HEK293 (cell line): ENCODE data around the gene C2orf66.

Experiments used
- CTCF ChIA-PET: fragments of 350-600 bp; formaldehyde crosslinking; extraction: SDS; loops from one replicate; lab custom pipeline; 2021; ENCODE audit warnings: antibody characterized with exemption; lab: Yijun Ruan, JAX
- POLR2A ChIA-PET: fragments of 300-600 bp; formaldehyde crosslinking; extraction: SDS; loops from one replicate; lab custom pipeline; 2020; ENCODE audit warnings: antibody characterized with exemption, inconsistent platforms; lab: Yijun Ruan, JAX
- H3K27ac ChIP-seq: fragments of 200-500 bp; sonication (Bioruptor generic); 2 replicates; pipeline ENCODE4 v1.5.1; 2014; ENCODE audit warnings: low read depth, low read length, control low read depth, inconsistent platforms; ENCODE audit errors: extremely low read depth
- H3K36me3 ChIP-seq, 2 experiments: fragments of 200-500 bp in 1 of 2; sonication (Bioruptor generic) in 1 of 2; 1 replicate in 1 of 2; 2 replicates in 1 of 2; pipeline ENCODE4 v1.5.1; 2014 to 2017; ENCODE audit warnings: inconsistent platforms in 2 of 2, low read length in 2 of 2; ENCODE audit not compliant: control insufficient read depth in 2 of 2, insufficient read depth in 1 of 2
- H3K4me1 ChIP-seq: fragments of 200-500 bp; sonication (Bioruptor generic); 2 replicates; pipeline ENCODE4 v1.5.1; 2014; ENCODE audit warnings: mild to moderate bottlenecking, low read length, inconsistent platforms; ENCODE audit not compliant: control insufficient read depth, insufficient read depth
- H3K4me3 ChIP-seq: 2 replicates; pipeline ENCODE4 v1.5.1; 2011; ENCODE audit warnings: low read depth, mild to moderate bottlenecking, control low read depth, low read length, moderate library complexity
- H3K9me3 ChIP-seq: fragments of 200-500 bp; sonication (Bioruptor generic); 2 replicates; pipeline ENCODE4 v1.5.1; 2014; ENCODE audit warnings: low read depth, low read length, inconsistent platforms; ENCODE audit not compliant: control insufficient read depth, insufficient read depth
- GFI1B ChIP-seq: fragments of 450-650 bp; formaldehyde crosslinking; IDR thresholded peaks from 2 replicates; pipeline ENCODE4 v1.5.1; 2016; ENCODE audit warnings: missing biosample characterization, missing genetic modification characterization
- KLF16 ChIP-seq: fragments of 450-650 bp; formaldehyde crosslinking; IDR thresholded peaks from 2 replicates; pipeline ENCODE4 v1.5.1; 2017; ENCODE audit warnings: missing biosample characterization, missing genetic modification characterization
- KLF7 ChIP-seq: fragments of 450-650 bp; formaldehyde crosslinking; IDR thresholded peaks from 2 replicates; pipeline ENCODE4 v1.5.1; 2016; ENCODE audit warnings: missing biosample characterization, missing genetic modification characterization, borderline replicate concordance
- YY1 ChIP-seq: fragments of 450-650 bp; formaldehyde crosslinking; IDR thresholded peaks from 2 replicates; pipeline ENCODE4 v1.5.1; 2018; ENCODE audit warnings: missing biosample characterization, missing genetic modification characterization
- ZBTB20 ChIP-seq: fragments of 450-650 bp; formaldehyde crosslinking; IDR thresholded peaks from 2 replicates; pipeline ENCODE4 v1.5.1; 2016; ENCODE audit warnings: missing biosample characterization, missing genetic modification characterization
- ZBTB7A ChIP-seq: fragments of 450-650 bp; formaldehyde crosslinking; IDR thresholded peaks from 2 replicates; pipeline ENCODE4 v1.5.1; 2016; ENCODE audit warnings: low read depth, missing biosample characterization, missing genetic modification characterization
- ZNF140 ChIP-seq: fragments of 450-650 bp; formaldehyde crosslinking; IDR thresholded peaks from 2 replicates; pipeline ENCODE4 v1.5.1; 2016; ENCODE audit warnings: missing biosample characterization, missing genetic modification characterization
- ZNF221 ChIP-seq: fragments of 450-650 bp; formaldehyde crosslinking; IDR thresholded peaks from 2 replicates; pipeline ENCODE4 v1.5.1; 2017; ENCODE audit warnings: missing biosample characterization, missing genetic modification characterization, borderline replicate concordance
- ZNF274 ChIP-seq, 2 experiments: fragments of 200-500 bp in 1 of 2; fragments of 450-650 bp in 1 of 2; sonication (Bioruptor generic) in 1 of 2; formaldehyde crosslinking in 1 of 2; IDR thresholded peaks; 2 replicates each; pipeline versions ENCODE4 v1.5.1 to v1.6.1; 2014 to 2016; ENCODE audit warnings: borderline replicate concordance in 1 of 2, inconsistent platforms in 1 of 2, low read length in 1 of 2, missing biosample characterization in 1 of 2, missing genetic modification characterization in 1 of 2
- ZNF335 ChIP-seq: fragments of 450-650 bp; formaldehyde crosslinking; conservative IDR thresholded peaks from 2 replicates; pipeline ENCODE4 v1.5.1; 2016; ENCODE audit warnings: missing biosample characterization, missing genetic modification characterization
- ZNF571 ChIP-seq: fragments of 450-650 bp; formaldehyde crosslinking; IDR thresholded peaks from 2 replicates; pipeline ENCODE4 v1.5.0; 2017; ENCODE audit warnings: missing biosample characterization, missing genetic modification characterization
- ZNF585B ChIP-seq: fragments of 450-650 bp; formaldehyde crosslinking; IDR thresholded peaks from 2 replicates; pipeline ENCODE4 v1.5.1; 2016; ENCODE audit warnings: missing biosample characterization, missing genetic modification characterization
- ZNF596 ChIP-seq: fragments of 450-650 bp; IDR thresholded peaks from 2 replicates; pipeline ENCODE4 v1.5.0; 2018; ENCODE audit warnings: missing biosample characterization, mild to moderate bottlenecking, missing genetic modification characterization, moderate library complexity
- ZNF670 ChIP-seq: fragments of 450-650 bp; formaldehyde crosslinking; IDR thresholded peaks from 2 replicates; pipeline ENCODE4 v1.5.1; 2016; ENCODE audit warnings: missing biosample characterization, missing genetic modification characterization, low read depth
- ZNF792 ChIP-seq: fragments of 450-650 bp; formaldehyde crosslinking; IDR thresholded peaks from 2 replicates; pipeline ENCODE4 v1.5.1; 2016; ENCODE audit warnings: missing biosample characterization, missing genetic modification characterization
- ZNF830 ChIP-seq: fragments of 450-650 bp; IDR thresholded peaks from 2 replicates; pipeline ENCODE4 v1.5.0; 2018; ENCODE audit warnings: missing biosample characterization, missing genetic modification characterization, low read depth, mild to moderate bottlenecking, moderate library complexity
- ZNF837 ChIP-seq: fragments of 450-650 bp; formaldehyde crosslinking; IDR thresholded peaks from 2 replicates; pipeline ENCODE4 v1.5.1; 2016; ENCODE audit warnings: missing biosample characterization, missing genetic modification characterization
- ZNF843 ChIP-seq: fragments of 450-650 bp; formaldehyde crosslinking; IDR thresholded peaks from 2 replicates; pipeline ENCODE4 v1.5.1; 2016; ENCODE audit warnings: missing biosample characterization, missing genetic modification characterization
- TF ChIP-seq, protein P1 (sequence below): fragments of 450-650 bp; formaldehyde crosslinking; conservative IDR thresholded peaks from 2 replicates; pipeline ENCODE4 v1.5.1; 2016; ENCODE audit warnings: low read depth, missing biosample characterization, missing genetic modification characterization
- TF ChIP-seq, protein P2 (sequence below): fragments of 450-650 bp; formaldehyde crosslinking; IDR thresholded peaks from 2 replicates; pipeline ENCODE4 v1.5.1; 2017; ENCODE audit warnings: missing biosample characterization, missing genetic modification characterization
- TF ChIP-seq, protein P3 (sequence below): fragments of 450-650 bp; formaldehyde crosslinking; IDR thresholded peaks from 2 replicates; pipeline ENCODE4 v1.5.1; 2017; ENCODE audit warnings: missing biosample characterization, missing genetic modification characterization

C2orf66 gene

DNA sequence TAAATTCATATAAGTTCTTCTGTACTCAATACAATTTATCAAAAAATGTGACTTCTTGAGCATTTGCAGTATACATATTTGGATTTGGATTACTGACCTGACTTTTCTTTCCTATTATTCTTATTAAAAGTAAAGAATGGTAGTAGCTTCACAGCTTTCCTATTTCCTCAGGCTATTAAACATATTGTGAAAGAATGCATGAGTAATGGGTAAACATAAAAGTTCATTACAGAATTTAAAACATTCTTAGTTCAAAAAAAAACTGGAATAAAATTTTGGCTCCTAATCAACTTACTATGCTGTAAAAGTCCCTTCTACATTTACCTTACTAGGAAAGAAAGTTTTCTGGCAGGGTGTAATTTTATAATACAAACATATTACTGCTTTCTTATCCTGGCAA is 27.3 kb upstream of the C2orf66 start:
- H3K4me1 ChIP-seq, result no peaks in the 10 kb centered on the region
- ChIA-PET CTCF (interaction anchor here (0.7 kb wide), 1 partner anchor 276 kb away, joined by 3 read pairs; no protein-coding TSS in a partner anchor), POLR2A (no interaction called here)
- H3K27ac ChIP-seq, result no peak overlapping the region
- H3K36me3 ChIP-seq, result peaks cover 28 to 44% of the 10 kb centered on the region in 2 experiments
- no peaks in the 10 kb centered on the region for H3K9me3 ChIP-seq
- TF ChIP-seq, protein P1, sequence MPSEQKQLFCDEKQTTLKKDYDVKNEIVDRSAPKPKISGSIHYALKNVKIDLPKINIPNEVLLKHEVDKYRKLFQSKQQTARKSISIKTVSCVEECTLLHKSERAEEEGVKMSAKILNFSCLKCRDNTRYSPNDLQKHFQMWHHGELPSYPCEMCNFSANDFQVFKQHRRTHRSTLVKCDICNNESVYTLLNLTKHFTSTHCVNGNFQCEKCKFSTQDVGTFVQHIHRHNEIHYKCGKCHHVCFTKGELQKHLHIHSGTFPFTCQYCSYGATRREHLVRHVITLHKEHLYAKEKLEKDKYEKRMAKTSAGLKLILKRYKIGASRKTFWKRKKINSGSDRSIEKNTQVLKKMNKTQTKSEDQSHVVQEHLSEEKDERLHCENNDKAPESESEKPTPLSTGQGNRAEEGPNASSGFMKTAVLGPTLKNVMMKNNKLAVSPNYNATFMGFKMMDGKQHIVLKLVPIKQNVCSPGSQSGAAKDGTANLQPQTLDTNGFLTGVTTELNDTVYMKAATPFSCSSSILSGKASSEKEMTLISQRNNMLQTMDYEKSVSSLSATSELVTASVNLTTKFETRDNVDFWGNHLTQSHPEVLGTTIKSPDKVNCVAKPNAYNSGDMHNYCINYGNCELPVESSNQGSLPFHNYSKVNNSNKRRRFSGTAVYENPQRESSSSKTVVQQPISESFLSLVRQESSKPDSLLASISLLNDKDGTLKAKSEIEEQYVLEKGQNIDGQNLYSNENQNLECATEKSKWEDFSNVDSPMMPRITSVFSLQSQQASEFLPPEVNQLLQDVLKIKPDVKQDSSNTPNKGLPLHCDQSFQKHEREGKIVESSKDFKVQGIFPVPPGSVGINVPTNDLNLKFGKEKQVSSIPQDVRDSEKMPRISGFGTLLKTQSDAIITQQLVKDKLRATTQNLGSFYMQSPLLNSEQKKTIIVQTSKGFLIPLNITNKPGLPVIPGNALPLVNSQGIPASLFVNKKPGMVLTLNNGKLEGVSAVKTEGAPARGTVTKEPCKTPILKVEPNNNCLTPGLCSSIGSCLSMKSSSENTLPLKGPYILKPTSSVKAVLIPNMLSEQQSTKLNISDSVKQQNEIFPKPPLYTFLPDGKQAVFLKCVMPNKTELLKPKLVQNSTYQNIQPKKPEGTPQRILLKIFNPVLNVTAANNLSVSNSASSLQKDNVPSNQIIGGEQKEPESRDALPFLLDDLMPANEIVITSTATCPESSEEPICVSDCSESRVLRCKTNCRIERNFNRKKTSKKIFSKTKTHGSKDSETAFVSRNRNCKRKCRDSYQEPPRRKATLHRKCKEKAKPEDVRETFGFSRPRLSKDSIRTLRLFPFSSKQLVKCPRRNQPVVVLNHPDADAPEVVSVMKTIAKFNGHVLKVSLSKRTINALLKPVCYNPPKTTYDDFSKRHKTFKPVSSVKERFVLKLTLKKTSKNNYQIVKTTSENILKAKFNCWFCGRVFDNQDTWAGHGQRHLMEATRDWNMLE (tag by site-specific recombination), result no peak
- TF ChIP-seq ZBTB20 (tag by site-specific recombination) (no peak), ZNF221 (tag by site-specific recombination) (no peak), ZNF792 (tag by site-specific recombination) (no peak)
- TF ChIP-seq, protein P2, sequence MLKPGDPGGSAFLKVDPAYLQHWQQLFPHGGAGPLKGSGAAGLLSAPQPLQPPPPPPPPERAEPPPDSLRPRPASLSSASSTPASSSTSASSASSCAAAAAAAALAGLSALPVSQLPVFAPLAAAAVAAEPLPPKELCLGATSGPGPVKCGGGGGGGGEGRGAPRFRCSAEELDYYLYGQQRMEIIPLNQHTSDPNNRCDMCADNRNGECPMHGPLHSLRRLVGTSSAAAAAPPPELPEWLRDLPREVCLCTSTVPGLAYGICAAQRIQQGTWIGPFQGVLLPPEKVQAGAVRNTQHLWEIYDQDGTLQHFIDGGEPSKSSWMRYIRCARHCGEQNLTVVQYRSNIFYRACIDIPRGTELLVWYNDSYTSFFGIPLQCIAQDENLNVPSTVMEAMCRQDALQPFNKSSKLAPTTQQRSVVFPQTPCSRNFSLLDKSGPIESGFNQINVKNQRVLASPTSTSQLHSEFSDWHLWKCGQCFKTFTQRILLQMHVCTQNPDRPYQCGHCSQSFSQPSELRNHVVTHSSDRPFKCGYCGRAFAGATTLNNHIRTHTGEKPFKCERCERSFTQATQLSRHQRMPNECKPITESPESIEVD (tag by site-specific recombination), result 0 out of 2 replicates have a peak, but pooled peaks have one; percentile 7
- TF ChIP-seq, protein P3, sequence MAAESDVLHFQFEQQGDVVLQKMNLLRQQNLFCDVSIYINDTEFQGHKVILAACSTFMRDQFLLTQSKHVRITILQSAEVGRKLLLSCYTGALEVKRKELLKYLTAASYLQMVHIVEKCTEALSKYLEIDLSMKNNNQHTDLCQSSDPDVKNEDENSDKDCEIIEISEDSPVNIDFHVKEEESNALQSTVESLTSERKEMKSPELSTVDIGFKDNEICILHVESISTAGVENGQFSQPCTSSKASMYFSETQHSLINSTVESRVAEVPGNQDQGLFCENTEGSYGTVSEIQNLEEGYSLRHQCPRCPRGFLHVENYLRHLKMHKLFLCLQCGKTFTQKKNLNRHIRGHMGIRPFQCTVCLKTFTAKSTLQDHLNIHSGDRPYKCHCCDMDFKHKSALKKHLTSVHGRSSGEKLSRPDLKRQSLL (tag by site-specific recombination), result no peak
- H3K4me3 ChIP-seq, result no peak overlapping the region

DNA sequence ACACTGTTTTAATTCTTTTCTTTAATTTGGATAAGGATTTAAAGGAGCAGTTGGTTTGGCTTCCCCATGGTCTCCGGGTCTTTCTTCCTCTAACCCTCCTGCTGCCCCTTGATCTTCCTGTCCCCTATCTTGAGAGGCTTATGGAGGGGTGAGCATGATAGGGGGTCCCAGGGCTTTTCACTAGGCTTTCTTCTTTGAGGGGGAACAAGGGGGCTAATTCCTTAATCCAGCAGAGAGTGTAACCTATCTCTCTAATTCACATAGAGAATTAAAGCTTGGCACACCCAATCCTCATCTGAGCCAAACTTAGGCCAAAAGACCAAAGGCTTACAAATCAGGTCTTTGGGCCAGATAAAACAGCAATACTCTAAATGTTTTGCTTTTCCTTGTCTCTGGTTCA is 21.5 kb upstream of the C2orf66 start:
- Histone ChIP-seq H3K27ac (no peak overlapping the region), H3K4me1 (no peaks in the 10 kb centered on the region), H3K36me3 (no peaks in the 10 kb centered on the region; a peak in 1 of 3 replicates), H3K4me3 (no peak overlapping the region), H3K9me3 (no peaks in the 10 kb centered on the region)
- ChIA-PET POLR2A (no interaction called here), CTCF (no interaction called here)
- no peak for TF ChIP-seq ZNF585B (tag by site-specific recombination)
- no peak for TF ChIP-seq ZNF837
- no peak for TF ChIP-seq ZNF140 (tag by site-specific recombination)
- TF ChIP-seq ZNF596 (tag by site-specific recombination), result no peak
- no peak for TF ChIP-seq ZNF830 (tag by site-specific recombination)
- no peak for TF ChIP-seq ZNF670 (tag by site-specific recombination)
- no peak for TF ChIP-seq ZNF843
- no peak for TF ChIP-seq ZNF274 (IDR thresholded peaks at IDR 0.05; ENCODE audit: low read length)
- TF ChIP-seq ZNF274 (tag by site-specific recombination; IDR thresholded peaks at IDR 0.05; ENCODE audit: borderline replicate concordance), result no peak
- TF ChIP-seq KLF7 (tag by site-specific recombination), result no peak
- no peak for TF ChIP-seq KLF16
- no peak for TF ChIP-seq ZBTB7A (tag by site-specific recombination)
- TF ChIP-seq ZNF571, result no peak
- no peak for TF ChIP-seq ZNF335
- no peak for TF ChIP-seq GFI1B (tag by site-specific recombination)
- TF ChIP-seq YY1, result no peak
